DLD1 (cell line): Measurements from ENCODE around the gene PDS5B.
"Not testable (repeated sequence)": the region's sequence is repeated elsewhere in the genome, so short reads cannot be mapped to it uniquely, and the experiment has no call there.

Experiments
- in situ Hi-C: cut with HindIII; loops from 2 replicates; pipeline ENCODE4 v1.10.0; 2017; ENCODE audit warnings: low sequenced_read_pairs

Gene PDS5B, protein sequence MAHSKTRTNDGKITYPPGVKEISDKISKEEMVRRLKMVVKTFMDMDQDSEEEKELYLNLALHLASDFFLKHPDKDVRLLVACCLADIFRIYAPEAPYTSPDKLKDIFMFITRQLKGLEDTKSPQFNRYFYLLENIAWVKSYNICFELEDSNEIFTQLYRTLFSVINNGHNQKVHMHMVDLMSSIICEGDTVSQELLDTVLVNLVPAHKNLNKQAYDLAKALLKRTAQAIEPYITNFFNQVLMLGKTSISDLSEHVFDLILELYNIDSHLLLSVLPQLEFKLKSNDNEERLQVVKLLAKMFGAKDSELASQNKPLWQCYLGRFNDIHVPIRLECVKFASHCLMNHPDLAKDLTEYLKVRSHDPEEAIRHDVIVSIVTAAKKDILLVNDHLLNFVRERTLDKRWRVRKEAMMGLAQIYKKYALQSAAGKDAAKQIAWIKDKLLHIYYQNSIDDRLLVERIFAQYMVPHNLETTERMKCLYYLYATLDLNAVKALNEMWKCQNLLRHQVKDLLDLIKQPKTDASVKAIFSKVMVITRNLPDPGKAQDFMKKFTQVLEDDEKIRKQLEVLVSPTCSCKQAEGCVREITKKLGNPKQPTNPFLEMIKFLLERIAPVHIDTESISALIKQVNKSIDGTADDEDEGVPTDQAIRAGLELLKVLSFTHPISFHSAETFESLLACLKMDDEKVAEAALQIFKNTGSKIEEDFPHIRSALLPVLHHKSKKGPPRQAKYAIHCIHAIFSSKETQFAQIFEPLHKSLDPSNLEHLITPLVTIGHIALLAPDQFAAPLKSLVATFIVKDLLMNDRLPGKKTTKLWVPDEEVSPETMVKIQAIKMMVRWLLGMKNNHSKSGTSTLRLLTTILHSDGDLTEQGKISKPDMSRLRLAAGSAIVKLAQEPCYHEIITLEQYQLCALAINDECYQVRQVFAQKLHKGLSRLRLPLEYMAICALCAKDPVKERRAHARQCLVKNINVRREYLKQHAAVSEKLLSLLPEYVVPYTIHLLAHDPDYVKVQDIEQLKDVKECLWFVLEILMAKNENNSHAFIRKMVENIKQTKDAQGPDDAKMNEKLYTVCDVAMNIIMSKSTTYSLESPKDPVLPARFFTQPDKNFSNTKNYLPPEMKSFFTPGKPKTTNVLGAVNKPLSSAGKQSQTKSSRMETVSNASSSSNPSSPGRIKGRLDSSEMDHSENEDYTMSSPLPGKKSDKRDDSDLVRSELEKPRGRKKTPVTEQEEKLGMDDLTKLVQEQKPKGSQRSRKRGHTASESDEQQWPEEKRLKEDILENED (N-terminal part only)

DNA sequence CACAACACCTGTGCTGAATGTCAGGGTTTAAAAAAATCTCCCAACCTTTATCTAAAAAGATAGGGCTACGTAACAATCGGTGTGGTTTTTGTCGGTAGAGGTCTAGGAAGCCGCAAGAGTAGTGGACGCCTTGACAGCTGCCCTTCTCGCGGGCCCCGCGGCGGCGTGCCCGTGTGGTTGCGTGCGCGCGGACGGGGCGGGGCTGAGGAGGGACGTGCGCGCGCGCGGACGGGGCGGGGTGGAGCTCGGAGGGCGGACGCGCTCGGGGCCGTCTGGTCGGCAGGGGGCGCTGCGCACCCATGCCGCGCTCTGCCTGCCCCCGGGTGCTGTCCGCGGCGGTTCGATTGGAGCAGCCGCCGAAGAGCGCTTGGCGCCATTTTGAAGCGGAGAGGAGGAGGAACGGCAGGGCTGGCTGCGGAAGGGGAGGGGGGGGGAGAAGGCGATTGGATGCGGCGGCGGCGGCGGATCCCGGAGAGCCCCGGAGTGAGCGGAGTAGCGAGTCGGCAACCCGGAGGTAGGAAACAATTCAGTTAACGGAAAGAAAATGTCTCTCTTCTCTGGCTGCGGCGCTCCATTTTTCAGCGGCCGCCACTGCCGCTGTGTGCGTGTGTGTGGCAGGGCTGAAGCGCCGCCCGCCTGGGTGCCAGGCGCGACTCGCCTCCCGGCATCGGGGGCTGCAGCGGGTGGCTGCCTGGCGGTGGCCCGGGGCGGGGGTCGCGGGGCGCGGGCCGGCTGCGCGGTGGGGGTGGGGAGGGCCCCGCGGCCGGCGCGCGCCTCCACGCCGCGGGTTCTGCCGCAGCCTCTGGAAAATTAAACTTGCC lies at the start of gene PDS5B:
Gene PDS5B (plus strand): TSS at position 373 of the 821 bp plus-strand sequence. CDS start 62,321 bp downstream, outside the sequence.
- in situ Hi-C loops: no loop called here

DNA sequence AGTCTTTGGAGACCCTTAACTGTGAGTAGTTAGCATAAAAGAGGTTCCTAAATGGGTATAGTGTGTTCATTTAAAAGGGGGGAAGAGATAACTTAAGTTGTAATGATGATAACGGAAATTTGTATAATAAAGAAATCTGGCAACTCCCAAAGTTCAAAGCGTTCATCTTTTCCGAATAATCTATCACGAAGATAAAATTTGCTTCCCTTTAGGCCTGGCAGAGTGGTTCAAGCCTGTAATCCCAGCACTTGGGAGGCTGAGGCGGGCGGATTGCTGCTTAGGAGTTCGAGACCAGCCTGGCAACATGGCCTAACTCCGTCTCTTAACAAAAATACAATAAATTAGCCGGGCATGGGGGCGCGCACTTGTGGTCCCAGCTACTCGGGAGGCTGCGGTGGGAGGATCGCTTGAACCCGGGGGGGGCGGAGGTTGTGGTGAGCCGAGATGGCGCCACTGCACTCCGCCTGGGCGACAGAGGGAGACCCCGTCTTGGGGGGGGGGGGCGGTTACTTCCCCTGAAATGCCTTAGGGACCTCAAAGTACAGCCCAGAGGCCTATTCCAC lies 48.6 kb upstream of the PDS5B start:
- in situ Hi-C loops: no loop called here

DNA sequence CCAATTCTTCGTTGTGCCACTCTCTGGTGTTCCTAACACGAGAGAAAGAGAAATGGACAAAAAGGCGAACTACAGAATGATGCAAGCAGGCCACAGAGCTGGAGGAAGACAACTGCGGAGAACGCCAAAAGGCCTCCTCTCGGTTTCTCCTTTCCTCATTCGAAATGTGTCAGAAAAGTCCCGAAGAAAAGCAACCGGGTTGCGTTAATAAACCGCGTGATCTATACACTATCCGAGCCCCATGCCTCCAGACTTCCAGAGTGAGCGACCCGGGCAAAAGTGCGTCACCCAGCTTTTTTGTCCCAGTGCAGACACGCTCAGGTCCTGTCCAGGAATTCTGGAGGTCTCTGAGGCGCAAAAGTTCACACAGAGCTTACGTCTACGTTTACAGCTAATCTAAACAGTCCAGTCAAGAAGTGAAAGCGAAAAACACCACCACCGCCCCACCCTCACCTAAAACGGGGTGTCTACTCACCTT lies 48.1 kb upstream of the PDS5B start:
- in situ Hi-C loops: no loop called here

DNA sequence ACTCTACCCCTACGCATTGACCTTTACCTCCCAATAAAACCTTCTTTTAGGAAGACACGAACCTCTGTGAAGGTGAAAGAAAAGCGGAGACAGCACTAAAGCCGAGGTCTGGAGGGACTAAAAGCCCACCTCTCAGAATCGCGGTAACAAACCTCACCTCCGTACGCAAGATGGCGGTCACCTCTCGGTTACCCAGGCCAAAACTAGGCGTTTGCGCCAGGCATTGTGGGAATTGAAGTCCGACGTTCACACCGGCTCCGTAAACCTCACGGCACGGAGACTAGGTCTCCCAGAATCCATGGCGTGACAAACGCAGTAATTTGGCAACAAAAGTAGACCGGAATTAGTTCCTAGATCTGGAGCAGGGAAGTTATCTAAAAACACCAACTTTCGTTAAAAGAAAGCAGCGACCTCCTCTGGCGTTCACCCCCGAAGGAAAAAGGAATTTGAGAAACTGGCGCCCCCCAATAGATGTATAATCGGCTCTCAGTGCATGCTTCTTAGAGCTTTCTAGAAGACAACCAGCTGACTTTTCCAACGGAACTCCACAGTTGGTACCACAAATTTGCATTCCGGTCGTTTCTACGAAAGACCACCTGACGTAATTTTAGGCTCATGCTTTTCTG lies 47.5 kb upstream of the PDS5B start, which contains the start of gene N4BP2L2:
Gene N4BP2L2 (minus strand): TSS at position 175 of the 626 bp plus-strand sequence. CDS start 1,768 bp downstream, outside the sequence.
- in situ Hi-C loops: no loop called here

DNA sequence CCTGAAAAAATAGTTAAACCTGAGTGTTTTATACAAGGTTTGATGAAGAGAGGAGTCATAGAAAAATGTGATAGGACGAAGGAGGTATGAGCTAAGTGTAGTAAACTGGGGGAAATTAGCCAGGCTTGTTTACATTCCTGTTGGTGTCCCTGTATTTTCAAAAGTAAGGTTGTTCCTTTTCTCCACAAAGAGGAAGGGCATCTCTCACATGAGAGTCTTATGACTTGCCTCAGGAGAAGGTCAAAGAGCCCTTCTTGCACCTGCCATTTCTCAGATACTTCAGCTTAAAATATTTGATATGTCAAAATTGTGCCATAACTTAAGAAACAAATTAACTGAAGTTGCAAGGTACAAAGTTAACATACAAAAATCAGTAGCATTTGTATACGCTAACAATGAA lies 44.0 kb upstream of the PDS5B start:
- in situ Hi-C loops: no loop called here

DNA sequence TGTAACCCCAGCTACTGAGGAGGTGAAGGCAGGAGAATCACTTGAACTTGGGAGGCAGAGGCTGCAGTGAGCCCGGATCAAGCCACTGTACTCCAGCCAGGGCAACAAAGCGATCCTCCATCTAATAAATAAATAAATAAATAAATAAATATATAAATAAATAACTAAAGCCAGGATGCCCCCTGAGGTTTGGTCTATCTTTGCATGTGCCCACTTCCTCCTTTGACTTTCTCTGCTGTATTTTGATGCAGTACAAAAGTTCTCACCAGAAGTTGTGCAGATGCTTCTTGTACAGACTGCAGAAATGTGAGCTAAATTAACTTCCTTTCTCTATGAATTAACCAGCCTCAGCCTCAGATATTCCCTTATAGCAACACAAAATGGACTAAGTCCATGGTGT lies 41.2 kb upstream of the PDS5B start:
- in situ Hi-C loops: no loop called here

DNA sequence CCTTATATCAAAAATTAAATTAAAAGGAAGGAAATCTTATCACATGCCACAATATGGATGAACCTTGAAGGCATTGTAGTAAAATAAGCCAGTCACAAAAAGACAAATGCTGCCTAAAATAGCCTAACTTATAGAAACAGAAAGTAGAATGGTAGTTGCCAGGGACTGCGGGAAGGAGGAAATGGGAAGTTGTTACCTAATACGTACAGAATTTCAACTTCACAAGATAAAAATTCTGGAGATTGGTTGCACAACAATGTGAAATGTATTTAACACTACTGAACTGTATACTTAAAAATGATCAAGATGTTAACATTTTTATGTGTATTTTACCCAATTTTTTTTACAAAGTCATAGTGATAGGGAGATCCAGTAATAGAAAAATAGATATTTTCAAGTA lies 37.4 kb upstream of the PDS5B start:
- in situ Hi-C loops: no loop called here

DNA sequence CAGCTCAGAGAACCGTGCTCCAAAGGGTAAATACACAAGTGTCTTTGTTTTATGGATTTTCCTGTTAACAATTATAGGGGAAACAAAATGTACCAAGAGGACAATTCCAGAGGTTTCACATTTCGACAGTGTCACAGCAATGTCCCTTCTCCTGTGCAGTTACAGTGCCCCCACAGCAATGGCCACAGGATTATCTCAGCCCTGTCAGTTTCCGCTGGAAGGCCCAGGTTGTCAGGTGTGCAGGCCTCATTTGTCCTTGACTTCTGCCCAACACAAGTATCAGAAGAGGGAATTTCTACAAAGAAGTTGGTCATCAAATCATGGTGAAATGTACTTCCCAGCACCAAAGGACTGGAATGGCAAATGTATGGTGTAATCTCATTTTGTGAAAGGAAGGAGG lies 36.5 kb upstream of the PDS5B start:
- in situ Hi-C loops: no loop called here

DNA sequence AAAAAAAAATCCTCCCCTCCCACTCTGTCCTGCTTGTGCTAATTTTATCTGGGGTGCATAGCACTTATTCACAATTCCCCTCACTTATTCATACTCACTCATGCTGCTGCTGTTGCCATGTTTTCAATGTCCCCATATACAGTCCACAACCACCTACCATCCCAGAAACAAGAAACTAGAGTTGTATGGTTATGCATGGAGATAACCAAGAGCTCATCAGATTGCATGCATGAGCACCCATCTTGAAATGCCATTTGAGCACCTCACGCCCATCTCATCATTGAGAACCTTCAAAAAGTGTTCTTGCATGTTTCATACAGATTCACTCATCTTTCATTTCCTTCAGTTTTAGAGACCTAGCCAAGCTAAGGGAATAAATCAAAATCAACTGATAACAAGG lies 32.5 kb upstream of the PDS5B start:
- in situ Hi-C loops: no loop called here

DNA sequence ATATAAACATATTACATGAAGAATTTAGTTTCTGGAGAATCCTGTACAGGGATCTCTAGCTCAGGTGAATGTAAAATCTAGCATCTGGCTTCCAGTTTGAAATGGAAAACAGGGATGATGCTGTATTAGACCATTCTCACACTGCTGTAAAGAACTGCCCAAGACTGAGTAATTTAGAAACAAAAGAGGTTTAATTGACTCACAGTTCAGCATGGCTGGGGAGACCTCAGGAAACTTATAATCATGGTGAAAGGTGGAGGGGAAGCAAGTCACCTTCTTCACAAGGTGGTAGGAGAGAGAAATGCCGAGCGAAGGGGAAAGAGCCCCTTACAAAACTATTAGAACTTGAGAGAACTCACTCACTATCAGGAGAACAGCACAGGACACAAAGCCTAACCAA lies 30.6 kb upstream of the PDS5B start:
- in situ Hi-C loops: no loop called here

DNA sequence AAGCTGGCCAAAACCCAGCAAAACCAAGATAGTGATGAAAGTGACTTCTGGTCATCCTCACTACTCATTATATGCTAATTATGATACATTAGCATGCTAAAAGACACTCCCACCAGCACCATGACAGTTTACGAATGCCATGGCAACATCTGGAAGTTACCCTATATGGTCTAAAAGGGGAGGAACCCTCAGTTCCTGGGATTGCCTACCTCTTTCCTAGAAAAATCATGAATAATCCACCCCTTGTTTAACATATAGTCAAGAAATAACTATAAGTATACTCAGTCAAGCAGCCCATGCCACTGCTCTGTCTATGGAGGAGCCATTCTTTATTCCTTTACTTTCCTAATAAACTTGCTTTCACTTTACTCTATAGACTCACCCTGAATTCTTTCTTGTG lies 25.4 kb upstream of the PDS5B start:
- in situ Hi-C loops: not testable (repeated sequence)

DNA sequence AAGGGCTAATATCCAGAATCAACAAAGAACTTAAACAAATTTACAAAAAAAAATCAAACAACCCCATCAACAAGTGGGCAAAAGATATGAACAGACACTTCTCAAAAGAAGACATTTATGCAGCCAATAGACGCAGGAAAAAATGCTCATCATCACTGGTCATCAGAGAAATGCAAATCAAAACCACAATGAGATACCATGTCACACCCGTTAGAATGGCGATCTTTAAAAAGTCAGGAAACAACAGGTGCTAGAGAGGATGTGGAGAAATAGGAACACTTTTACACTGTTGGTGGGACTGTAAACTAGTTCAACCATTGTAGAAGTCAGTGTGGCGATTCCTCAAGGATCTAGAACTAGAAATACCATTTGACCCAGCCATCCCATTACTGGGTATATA lies 10.6 kb upstream of the PDS5B start:
- in situ Hi-C loops: not testable (repeated sequence)

DNA sequence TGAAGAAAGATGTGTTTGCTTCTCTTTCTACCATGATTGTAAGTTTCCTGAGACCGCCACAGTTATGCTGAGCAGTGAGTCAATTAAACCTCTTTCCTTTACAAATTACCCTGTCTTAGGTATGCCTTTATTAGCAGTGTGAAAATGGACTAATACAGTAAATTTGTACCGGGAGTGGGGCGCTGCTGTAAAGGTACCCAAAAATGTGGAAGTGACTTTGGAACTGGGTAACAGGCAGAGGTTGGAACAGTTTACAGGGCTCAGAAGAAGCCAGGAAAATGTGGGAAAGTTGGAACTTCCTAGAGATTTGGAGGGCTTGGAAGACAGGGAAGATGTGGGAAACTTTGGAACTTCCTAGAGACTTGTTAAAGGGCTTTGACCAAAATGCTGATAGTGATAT lies 9.2 kb upstream of the PDS5B start:
- in situ Hi-C loops: no loop called here

DNA sequence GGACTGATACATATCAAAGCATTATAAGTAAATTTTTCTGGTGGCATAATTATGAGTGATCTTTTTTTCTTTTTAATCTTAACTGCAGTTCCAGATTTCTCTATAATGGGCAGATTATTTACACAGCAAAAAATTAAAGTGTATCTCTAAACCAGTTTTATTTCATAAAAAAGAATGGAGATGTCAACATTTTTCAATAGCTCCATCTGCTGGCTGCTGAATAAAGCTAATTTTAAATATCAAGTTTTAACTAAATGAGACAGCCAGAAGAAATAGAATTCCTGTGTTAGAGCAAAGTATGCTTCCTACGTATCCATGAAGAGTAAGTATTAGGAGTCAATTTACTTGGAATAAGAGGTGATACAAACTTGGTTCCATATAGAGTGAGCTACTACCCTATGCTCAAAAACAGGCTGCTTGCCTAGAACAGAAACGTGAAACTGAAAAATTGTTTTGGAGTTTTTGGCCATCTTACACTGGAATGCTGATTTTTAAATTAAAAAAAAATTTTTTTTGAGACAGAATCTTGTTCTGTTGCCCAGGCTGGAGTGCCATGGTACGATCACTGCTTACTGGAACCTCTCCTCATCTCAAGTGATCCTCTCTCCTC lies 5.0 kb upstream of the PDS5B start:
- in situ Hi-C loops: no loop called here

DNA sequence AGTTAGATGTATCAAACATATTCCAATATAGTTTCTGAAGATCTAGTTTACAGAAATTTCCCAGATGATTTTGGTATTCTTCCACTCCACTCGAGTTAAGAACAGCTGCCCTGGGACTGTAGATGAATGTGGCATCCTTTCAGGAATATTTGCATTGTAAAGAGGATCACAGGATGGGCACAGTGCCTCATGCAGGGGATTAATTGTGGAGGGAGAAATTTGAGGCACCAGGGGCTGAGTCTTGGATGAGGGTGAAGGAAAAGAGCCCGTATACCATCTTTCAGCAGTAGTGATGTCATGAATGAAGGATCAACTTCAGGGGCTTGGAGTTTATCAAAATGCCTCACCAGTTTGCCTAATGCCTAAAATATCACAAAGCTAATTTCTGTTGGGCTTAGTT lies 4.0 kb upstream of the PDS5B start:
- in situ Hi-C loops: no loop called here

DNA sequence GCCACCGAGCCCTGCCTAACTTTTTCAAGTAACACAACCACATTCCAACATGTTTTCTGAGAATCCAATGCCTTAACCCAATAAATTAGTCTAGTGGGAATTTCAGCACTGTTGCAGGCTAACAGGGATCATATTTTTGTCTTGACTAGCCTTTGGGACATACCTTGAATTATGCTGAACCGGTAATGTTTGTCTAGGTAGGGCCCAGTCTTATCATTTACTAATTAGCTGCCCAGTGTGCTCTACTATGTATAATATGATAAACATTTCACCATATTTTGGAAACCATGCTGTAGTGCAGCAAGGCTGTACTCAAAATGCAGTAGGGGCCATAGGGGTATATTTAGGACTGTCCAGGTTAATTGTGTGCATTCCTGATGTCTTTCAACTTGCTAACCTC lies 3.3 kb upstream of the PDS5B start:
- in situ Hi-C loops: no loop called here

DNA sequence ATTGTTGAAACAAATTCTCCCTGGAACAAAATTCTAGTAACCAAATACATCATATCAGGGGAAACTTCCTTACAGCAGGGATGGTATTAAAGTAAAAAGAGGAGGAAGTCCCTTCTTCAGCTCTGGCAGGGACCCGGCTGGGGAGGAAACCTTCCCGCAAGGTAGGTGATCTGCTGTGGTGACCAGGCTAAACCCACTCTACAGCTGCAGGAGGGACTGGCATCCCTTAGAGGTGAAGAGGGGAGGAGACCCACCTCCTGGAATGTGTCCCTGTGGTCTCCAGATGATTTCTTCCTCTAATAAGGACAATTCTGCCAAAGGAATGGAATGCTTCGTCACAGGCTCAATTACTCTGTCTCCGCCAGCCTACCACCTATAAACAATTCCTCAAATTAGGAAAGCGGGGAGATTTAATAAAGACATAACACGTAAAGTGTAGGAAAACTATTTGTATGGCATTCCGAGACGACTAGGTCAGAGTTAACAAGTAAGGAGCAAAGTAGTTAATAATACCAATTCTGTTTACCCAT lies 637 bp upstream of the PDS5B start:
- in situ Hi-C loops: no loop called here

DNA sequence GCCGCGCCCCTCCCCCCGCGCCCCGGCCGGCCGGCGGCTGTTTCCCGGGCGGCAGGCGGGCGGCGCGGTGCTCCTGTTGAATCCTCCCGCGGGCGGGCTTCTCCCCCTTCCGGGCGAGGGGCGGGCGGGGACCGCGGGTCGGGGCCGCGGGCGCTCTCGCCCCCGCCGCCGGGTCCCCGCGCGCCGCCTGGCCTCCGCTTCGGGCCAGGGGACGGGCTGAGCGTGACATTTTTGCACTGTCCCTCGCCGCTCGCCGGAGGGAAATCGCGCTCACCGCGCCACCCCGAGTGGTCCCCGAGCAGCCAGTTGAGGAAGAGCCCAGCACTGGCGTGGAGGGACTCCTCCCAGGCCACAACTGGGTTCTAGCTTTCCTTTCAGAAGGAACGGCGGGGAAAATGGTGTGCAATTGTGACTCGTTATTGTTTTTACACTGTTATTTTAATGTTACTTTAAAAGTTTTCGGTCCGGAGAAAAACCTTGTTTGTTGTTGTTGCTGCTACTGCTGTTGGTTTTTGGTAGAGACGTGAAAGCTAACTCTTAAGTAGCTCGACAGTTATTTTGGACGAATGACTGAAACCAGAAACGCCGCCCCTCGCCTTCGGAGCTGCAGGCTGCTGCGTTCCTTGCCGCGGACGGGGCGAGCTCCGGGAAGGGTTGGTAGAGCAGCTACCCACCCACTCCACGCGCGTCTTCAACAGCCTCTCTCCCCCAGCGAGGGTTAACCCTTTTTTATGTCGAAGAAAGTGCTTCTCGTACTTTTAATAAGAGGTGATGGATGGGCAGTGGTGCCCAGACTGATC lies 959 bp downstream of the PDS5B start:
- in situ Hi-C loops: no loop called here
